Fibroblast of the conjunctiva (primary cell): ENCODE measurements around the gene ERF.

Source experiments
- DNase-seq: peaks from one replicate; pipeline ENCODE4 v3.0.0-alpha.2; 2010; ENCODE audit warnings: low read depth

Gene ERF

DNA sequence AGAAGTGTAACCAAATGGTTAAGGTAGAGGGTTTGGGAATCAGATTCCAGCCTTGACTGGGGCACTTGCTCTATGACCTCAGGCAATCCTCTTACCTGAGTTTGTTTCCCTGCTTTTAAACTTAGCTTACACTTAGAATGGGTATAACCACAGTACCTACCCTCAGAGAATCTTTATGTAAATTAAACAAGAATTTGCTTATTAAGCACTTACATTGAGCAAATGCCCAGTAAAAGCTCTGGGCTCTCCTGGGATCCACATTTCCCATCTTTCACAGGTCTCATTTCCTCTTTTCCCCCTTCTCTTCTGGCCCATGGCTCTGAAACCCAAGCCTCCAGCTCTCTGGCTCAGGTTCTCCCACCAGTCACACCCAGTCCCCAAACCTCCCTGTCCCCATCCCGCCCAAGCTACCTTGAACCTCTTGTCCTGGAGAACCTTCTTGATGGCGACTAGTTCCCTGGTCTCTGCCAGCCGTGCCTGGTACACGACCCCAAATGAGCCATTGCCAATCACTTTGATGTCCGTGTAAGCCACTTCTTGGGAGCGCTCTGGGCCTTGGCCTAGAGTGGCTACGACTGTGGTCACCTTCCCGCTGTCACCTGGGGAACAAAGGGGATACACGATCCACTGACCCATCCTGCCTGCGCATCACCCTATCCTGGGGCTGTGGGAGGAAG, 15.2 kb downstream of the ERF start:
- DNase-seq, result no peak

DNA sequence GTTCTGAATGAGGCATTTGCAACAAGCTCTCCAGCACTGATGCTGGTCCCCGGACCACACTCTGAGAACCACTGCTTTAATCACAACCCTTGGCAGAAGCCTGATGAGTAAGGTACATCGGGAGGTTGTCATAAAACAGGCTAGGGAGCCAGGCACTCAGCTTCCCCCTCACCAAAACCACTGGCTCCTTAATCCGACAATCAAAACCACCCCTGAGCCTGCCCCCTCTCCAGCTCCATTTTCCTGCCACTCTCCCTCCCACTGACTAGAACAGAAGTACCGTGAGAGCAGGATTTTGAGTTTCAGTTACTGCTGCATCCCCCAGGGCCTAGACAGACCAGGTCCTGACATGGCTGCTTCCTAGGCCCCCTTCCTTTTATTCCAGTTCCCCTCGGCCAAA, 19.7 kb downstream of the ERF start:
- no peak for DNase-seq

- no peak for DNase-seq
These were observed 20.6 kb downstream of the ERF start for GRCh38 chr19:42234364-42234763.

DNA sequence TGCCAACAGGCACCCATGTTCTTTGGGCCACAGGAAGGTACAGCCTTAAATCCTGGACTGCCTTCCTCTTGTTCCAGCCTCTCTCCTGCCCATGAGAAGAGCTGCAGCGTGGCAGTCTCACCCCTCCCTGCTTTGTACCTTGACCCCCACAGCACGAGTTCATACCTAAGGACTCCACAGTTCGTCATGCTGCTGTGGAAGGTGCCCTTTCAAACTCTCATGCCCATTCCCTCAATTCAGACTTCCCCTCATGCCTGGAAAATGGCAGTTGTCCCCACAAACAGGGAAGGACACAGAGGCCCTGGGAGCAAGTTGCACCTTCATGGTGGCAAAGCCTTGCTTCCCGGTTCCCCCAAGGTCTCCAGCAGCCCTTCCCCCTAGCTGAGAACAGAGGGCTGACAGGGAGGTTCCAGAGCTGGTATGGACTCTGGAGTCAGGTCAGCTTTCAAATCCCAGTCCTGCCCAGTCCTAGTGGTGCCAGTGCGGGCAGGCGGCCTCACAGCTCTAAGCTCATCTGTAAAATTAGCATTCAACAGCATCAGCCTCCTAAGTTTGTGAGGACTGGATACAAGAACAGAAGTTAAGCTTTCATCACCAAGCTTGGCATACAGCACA, 21.1 kb downstream of the ERF start:
- DNase-seq, result no peak

DNA sequence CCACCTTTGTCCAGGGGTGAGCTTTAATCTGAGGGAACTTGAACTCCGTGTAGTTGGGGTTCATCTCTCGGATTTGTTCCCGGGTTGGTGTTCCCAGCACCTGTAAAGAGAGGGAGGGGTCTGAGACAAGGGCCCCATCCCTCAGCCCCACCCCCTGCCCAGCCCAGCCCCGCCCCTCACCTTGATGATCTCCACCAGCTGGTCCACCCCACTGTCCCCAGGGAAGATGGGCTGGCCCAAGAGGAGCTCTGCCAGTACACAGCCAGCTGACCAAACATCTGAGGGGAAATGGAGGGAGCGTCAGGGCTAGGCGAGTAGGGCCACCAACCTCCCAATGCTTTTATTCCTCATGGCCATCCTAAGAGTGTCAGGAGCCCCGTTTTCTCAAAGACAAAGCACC, 21.8 kb downstream of the ERF start:
- DNase-seq, result no peak

GRCh38 chr19:42232435-42232834, 22.5 kb downstream of the ERF start:
- DNase-seq, result no peak

DNA sequence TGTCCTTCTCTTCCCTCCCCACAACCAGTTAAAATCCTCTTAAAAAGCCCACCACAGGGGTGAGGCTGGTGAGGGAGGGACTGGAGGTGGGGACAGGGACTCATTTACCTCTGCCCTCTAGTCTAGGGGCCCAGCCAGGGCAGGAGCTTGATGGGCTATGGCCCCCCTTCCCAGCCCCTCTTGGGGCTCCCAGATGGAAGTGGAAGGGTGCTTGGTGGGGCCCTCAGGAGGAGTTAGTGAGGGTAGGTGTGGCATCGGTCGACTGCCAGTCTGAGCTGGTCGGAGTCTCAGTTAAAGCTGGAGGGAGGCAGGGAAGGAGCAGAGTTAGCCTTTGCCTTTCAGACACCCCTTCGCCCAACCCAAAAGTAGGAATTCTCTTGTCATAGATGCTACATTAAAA, 24.4 kb downstream of the ERF start:
- DNase-seq, result no peak

DNA sequence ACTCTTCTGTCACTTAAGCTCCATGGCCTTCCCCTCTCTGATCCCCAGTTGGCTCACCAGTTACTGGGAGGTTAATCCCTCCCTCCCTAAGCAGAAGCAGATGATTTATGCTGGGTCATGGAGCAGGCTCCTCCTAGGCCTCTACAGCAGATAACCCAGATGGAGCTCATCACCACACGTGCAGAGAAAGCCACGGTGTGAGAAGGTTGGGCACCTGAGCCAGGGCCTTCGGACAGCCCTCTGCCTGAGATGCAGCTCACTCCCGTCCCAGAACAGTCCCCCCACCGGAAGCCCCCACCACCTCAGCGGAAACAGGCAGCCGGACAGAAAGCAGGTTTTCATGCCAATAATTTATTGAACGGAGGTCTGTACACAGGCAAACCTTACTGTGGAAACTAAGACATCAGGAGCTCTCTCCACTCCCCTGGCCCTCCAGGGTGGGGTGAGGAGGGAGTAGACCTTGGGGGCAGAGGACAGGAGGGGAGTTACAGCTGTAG, 25.0 kb downstream of the ERF start:
- no peak for DNase-seq

GRCh38 chr19:42229301-42229854, 25.6 kb downstream of the ERF start:
- no peak for DNase-seq

DNA sequence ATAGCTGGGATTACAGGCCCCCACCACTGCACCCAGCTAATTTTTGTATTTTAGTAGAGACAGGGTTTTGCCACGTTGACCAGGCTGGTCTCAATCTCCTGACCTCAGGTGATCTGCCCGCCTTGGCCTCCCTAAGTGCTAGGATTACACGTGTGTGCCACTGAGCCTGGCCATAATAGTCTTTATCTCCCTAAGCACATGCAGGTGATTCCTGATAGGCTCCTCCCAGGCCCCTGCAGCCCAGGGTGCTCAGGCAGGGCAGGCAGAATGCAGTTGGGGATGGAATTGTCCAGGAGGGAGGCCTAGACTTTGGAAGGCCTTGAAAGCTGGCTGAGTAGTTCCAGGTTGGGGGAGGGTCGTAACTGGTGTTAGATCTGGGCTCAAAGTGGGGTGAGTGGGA, 26.3 kb downstream of the ERF start:
- no peak for DNase-seq

DNA sequence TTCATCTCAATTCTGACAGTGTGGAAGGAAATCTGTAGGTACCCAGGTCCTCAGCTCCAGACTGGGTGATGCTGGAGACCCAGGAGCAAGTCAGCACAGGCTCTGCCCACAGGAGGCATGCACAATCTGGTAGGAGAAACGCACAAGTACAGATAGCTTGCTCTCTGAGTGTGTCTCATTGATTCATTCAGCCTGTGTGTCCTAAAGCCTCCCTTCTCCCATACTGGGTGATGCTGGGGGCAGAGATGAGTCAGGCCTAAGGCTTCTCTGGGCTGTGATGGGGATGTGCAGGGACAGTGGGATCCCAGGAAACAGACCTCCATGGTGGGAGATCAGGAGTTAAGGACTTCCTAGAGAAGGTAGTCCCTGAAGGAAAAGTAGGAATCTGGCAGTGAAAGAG, 28.0 kb downstream of the ERF start:
- DNase-seq, result no peak

DNA sequence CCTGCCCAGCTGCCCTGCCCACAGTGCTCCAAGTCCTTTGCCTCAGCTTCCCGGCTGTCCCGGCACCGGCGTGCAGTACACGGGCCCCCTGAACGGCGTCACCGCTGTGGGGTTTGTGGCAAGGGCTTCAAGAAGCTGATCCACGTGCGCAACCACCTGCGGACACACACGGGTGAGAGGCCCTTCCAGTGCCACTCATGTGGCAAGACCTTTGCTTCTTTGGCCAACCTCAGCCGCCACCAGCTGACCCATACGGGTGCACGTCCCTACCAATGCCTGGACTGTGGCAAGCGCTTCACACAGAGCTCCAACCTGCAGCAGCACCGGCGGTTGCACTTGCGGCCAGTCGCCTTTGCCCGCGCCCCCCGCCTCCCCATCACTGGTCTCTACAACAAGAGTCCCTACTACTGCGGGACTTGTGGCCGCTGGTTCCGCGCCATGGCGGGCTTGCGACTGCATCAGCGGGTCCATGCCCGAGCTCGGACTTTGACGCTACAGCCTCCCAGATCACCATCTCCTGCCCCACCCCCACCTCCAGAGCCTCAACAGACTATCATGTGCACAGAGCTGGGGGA, 29.1 kb downstream of the ERF start:
- no peak for DNase-seq

GRCh38 chr19:42224940-42225717, 29.8 kb downstream of the ERF start:
- DNase-seq, result no peak

- no peak for DNase-seq
These were observed 34.2 kb downstream of the ERF start for GRCh38 chr19:42220751-42221097.

- DNase-seq, result peak; percentile 95
These were observed 34.8 kb downstream of the ERF start, which contains the start of gene ZNF526 for GRCh38 chr19:42219812-42220750. Gene ZNF526 (plus strand): TSS chr19:42220312. CDS start chr19:42224404, 4,092 bp downstream.

DNA sequence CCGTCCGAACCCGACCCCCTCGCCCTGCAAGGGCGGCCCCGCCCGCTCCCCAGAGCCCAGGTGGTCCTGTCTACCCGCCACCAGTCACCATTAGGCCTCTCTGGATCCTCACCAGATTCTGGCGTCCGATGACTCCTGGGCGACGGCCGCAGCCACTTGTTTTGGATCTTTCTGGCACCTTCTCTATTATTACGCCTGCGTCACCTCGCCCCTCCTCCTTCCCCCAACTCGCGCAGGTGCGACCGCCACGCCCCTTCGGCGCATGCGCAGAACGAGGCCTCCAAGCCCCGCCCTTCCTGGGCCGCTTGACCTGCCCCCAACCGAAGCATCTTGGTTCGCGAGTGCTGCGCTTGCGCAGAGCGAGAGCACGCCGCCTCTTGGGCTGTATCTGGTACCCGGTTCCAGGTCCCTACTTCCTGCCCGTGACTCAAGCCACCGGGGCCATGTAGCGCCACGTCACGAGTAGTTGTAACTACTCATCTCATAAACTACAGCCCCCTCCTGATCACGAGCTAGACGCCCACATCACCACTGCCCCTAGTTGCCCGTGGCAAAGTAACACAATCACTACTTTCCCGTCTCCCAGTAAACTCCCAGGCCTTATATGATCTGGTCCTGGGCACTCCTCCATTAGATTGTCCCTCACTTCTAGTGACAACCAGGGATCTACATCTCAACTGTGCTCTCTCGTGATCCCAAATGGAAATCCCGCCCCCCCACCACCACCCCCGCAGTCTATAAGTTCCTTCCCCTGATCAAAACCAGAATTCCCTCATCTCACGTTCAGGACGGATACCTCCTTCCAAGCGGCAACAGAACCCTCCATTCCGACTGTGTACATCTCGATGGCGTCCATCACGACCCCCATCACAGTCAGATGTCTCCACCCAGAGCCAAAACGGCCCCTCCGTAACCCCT, 37.1 kb downstream of the ERF start, which contains the start of gene DEDD2:
Gene DEDD2, minus strand, starts transcription at position 158 of the 918 bp plus-strand sequence. CDS start 670 bp downstream, outside the sequence.
- DNase-seq, result peak; percentile 95

DNA sequence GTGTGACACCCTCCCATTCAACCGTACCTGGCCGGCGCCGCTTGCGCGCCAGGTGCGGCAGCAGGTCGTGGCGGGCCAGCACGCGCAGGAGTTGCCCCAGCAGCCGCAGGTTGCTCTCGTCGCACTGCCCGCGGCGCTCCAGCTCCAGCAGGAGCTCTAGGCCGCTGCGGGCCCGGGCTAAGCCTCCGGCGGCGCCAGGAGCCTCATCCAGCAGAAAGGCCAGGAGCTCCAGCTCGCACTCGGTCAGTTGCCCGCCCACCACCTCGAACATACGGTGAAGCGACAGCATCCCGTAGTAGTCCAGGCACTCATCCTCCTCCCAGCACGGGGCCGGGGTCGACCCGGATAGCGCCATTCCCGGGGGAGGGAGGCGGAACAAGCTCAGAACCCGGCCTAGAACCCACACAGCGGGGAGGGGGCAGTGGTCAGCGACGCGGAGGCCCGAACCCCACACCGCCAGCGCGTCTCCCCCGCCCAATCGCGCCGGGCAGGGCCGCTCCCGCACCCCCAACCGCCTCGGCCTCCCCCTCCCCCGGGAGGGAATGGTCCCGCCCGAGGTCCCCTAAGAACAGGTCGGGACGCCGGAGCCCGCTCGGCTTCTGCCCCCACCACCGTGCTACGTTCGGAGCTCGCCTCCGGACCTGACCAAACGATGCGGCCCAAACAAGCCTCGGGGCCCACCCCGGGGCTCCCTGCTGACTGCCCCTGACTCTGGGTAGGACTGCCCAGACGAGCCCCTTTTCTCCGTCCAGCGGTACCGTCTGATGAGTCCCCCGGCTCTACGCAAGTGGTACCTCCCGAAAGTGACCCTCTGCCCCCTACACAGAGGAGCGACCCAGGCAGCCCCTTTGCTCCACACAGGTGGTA, 38.0 kb downstream of the ERF start:
- no peak for DNase-seq

- DNase-seq, result no peak
These were observed 40.0 kb downstream of the ERF start for GRCh38 chr19:42214810-42215485.
